ENCODE measurements around the gene OCA2. TPM values are rescaled to one million over a fixed set of nuclear protein-coding genes. Genes with fewer than 3 reads are reported as not detected.

The OCA2 gene
- total and polyA plus RNA-seq, 10 donors, result 0.39 to 3.0 (median 1.0) TPM

DNA sequence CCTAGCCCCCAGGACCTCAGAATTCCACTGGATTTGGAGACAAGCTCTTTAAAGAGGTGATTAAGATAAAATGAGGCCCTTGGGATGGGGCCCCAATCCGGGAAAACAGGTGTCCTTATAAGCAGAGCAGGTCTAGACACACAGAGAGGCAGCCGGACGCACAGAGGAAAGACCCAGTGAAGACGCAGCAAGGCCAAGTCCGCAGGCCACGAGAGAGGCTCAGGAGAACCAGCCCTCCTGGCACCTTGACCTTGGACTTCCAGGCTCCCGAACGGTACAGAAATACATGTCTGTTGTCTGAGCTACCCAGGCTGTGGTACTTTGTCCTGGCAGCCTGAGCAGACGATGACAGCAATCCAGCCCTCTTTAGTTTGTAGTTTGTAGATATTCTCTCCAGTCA, 324.5 kb downstream of the OCA2 start:
- Histone ChIP-seq H3K27ac (no peak overlapping the region), H3K36me3 (no peaks in the 10 kb centered on the region), H3K4me1 (no peaks in the 10 kb centered on the region), H3K9me3 (peaks cover 0 to 56% (median 18%) of the 10 kb centered on the region in 8 donors), H3K4me3 (no peak overlapping the region), H3K27me3 (replicated peaks in 1 of 7) (no peaks in the 10 kb centered on the region)
- WGBS, 5 donors, result 87 to 91% (median 88%) methylated on average over 9 of the region's 9 CpGs
- no peak for DNase-seq
- TF ChIP-seq, protein P1, sequence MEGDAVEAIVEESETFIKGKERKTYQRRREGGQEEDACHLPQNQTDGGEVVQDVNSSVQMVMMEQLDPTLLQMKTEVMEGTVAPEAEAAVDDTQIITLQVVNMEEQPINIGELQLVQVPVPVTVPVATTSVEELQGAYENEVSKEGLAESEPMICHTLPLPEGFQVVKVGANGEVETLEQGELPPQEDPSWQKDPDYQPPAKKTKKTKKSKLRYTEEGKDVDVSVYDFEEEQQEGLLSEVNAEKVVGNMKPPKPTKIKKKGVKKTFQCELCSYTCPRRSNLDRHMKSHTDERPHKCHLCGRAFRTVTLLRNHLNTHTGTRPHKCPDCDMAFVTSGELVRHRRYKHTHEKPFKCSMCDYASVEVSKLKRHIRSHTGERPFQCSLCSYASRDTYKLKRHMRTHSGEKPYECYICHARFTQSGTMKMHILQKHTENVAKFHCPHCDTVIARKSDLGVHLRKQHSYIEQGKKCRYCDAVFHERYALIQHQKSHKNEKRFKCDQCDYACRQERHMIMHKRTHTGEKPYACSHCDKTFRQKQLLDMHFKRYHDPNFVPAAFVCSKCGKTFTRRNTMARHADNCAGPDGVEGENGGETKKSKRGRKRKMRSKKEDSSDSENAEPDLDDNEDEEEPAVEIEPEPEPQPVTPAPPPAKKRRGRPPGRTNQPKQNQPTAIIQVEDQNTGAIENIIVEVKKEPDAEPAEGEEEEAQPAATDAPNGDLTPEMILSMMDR (IDR thresholded peaks at IDR 0.05 in 8 of 11, conservative IDR thresholded peaks at IDR 0.05 in 3 of 11), result no peak
- TF ChIP-seq POLR2A (IDR thresholded peaks at IDR 0.05), result no peak
- no peak for TF ChIP-seq POLR2AphosphoS5 (IDR thresholded peaks at IDR 0.05)
- intact Hi-C loops (cut with DNase I; ENCODE audit: low total_unique reads), result no loop called here

DNA sequence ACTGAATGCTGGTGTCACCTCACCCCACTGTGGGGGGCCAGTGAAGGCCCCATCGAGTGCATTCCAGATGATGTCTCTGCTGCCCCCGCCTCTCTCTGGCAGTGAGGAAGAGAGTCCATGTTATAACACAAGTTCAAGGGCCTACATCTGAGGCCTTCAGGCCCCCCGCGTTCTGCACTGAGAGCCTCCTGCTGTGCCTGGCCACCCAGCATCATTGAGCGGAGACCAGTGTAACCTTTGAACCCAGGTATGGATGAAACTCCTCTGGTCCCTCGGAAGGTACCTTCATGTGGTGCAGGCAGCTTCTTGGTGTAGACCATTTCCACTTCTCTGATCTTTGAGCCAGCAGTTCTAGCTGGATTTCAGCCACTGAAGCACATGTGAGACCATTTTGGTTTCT, 324.9 kb downstream of the OCA2 start:
- WGBS, 5 donors, result 91 to 99% (median 94%) methylated on average over 6 of the region's 6 CpGs
- DNase-seq, result no peak
- H3K27me3 ChIP-seq (replicated peaks in 1 of 7), result no peaks in the 10 kb centered on the region
- H3K9me3 ChIP-seq, result peaks cover 0 to 58% (median 21%) of the 10 kb centered on the region in 8 donors
- no peak overlapping the region for H3K4me3 ChIP-seq
- H3K36me3 ChIP-seq, result no peaks in the 10 kb centered on the region
- no peaks in the 10 kb centered on the region for H3K4me1 ChIP-seq
- H3K27ac ChIP-seq, result no peak overlapping the region
- no peak for TF ChIP-seq POLR2AphosphoS5 (IDR thresholded peaks at IDR 0.05)
- TF ChIP-seq, protein P1 (IDR thresholded peaks at IDR 0.05 in 8 of 11, conservative IDR thresholded peaks at IDR 0.05 in 3 of 11), result no peak
- TF ChIP-seq POLR2A (IDR thresholded peaks at IDR 0.05), result no peak
- intact Hi-C loops (cut with DNase I; ENCODE audit: low total_unique reads), result no loop called here

DNA sequence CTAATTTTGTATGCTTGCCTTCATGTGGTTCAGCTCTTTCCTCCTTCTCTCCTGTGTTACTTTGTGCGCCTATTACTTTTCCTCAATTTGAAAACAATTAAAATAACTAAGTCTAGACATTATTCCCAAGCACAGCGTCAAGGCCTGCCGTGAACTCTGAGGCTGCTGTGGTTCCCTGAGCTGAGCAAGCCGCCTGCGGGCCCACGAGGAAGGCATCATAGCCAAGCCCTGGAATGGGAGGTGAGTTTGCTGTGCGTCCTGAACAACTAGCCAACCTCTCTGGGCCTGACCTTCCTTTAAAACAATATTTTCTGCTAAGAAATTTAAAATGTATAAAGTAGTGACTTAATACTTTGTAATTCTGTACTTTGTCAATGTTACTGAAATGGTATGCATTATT, 327.2 kb downstream of the OCA2 start:
- H3K36me3 ChIP-seq, result no peaks in the 10 kb centered on the region
- 89 to 93% (median 93%) methylated on average over 7 of the region's 7 CpGs for WGBS, 5 donors
- H3K4me3 ChIP-seq, result no peak overlapping the region
- no peaks in the 10 kb centered on the region for H3K27me3 ChIP-seq (replicated peaks in 1 of 7)
- peaks cover 0 to 72% (median 31%) of the 10 kb centered on the region in 8 donors for H3K9me3 ChIP-seq
- no peaks in the 10 kb centered on the region for H3K4me1 ChIP-seq
- H3K27ac ChIP-seq, result no peak overlapping the region
- intact Hi-C loops (cut with DNase I; ENCODE audit: low total_unique reads), result no loop called here
- TF ChIP-seq POLR2AphosphoS5 (IDR thresholded peaks at IDR 0.05), result no peak
- no peak for TF ChIP-seq POLR2A (IDR thresholded peaks at IDR 0.05)
- TF ChIP-seq, protein P1 (IDR thresholded peaks at IDR 0.05 in 8 of 11, conservative IDR thresholded peaks at IDR 0.05 in 3 of 11), result no peak
- no peak for DNase-seq

DNA sequence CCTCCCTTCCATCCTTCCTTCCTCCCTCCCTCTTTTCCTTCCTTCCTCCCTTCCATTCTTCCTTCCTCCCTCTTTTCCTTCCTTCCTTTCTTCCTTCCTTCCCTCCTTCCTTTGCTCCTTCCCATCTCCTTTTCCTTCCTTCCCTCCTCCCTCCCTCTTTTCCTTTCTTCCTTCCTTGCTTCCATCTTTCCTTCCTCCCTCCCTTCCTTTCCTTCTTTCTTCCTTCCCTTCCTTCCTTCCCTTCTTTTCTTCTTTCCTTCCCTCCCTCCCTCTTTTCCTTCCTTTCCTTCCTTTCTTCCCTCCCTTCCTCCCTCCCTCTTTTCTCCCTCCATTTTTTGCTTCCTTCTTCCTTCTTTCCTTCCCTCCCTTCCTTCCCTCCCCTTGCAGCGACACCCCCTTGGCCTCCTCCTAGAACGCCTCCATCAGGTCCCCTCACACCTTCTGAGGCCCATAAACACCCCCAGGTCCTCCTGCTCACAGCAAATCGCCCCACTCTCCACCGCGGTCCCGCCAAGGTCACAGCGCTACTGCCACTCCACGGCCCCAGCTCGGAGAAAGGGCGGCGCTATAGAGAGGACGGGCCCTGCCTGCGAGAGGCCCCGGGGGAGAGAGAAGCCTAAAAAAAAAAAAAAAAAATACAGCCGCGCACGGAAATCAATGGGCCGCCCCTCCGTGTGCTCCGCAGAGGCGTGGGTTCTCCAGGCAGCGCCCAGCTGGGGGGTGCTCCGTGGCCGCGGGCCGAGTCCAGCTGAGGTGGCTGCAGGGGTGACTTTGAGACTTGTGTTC, 328.2 kb downstream of the OCA2 start:
- no peak overlapping the region for H3K27ac ChIP-seq
- no peak for DNase-seq
- H3K27me3 ChIP-seq (replicated peaks in 1 of 7), result no peaks in the 10 kb centered on the region
- no peaks in the 10 kb centered on the region for H3K36me3 ChIP-seq
- H3K4me3 ChIP-seq, result no peak overlapping the region
- 93 to 98% (median 94%) methylated on average over 26 of the region's 26 CpGs for WGBS, 5 donors
- H3K9me3 ChIP-seq, result peaks cover 0 to 76% (median 37%) of the 10 kb centered on the region in 8 donors
- TF ChIP-seq, protein P1 (IDR thresholded peaks at IDR 0.05 in 8 of 11, conservative IDR thresholded peaks at IDR 0.05 in 3 of 11), result no peak
- TF ChIP-seq POLR2A (IDR thresholded peaks at IDR 0.05) (no peak), POLR2AphosphoS5 (IDR thresholded peaks at IDR 0.05) (no peak)
- H3K4me1 ChIP-seq, result no peaks in the 10 kb centered on the region
- intact Hi-C loops (cut with DNase I; ENCODE audit: low total_unique reads), result no loop called here
